Type B pancreatic cell (in vitro differentiated cells): ENCODE measurements around the gene PTPA. TPM values are rescaled to one million over a fixed set of nuclear protein-coding genes. Genes with fewer than 3 reads are reported as not detected.
A peak's percentile ranks its signal among the peaks of the same experiment; 100 is the strongest.

Experiments
- DNase-seq: peaks from one replicate; pipeline ENCODE4 v3.0.0; 2021; ENCODE audit warnings: mixed read lengths; ENCODE audit not compliant: unreplicated experiment; ENCODE audit errors: extremely low spot score
- H3K27ac Mint-ChIP-seq: 2 replicates; pipeline ENCODE4 v1.8.0; 2021; ENCODE audit warnings: mild to moderate bottlenecking, mixed read lengths
- H3K27me3 Mint-ChIP-seq: 2 replicates; pipeline ENCODE4 v1.8.0; 2021; ENCODE audit warnings: mixed read lengths
- H3K36me3 Mint-ChIP-seq: 2 replicates; pipeline ENCODE4 v1.8.0; 2021; ENCODE audit warnings: mixed read lengths
- H3K4me1 Mint-ChIP-seq: one replicate; pipeline ENCODE4 v1.8.0; 2021; ENCODE audit warnings: mixed read lengths; ENCODE audit not compliant: unreplicated experiment
- H3K4me3 Mint-ChIP-seq: 2 replicates; pipeline ENCODE4 v1.8.0; 2021; ENCODE audit warnings: mild to moderate bottlenecking, mixed read lengths
- H3K9me3 Mint-ChIP-seq: 2 replicates; pipeline ENCODE4 v1.8.0; 2021; ENCODE audit warnings: mixed read lengths
- CTCF ChIP-seq: fragments of 200-600 bp; sonication (generic); conservative IDR thresholded peaks from 2 replicates; pipeline ENCODE4 v1.5.0; 2021; ENCODE audit warnings: antibody characterized with exemption, mild to moderate bottlenecking
- total RNA-seq: library from RNA; stranded (reverse); gene quantifications from 2 replicates; pipeline ENCODE4 v1.2.1, GENCODE V29; 2021; ENCODE audit warnings: low replicate concordance

Gene PTPA
- total RNA-seq, 1 donor from 2014 or later: 102 TPM

- H3K4me1 Mint-ChIP-seq: peaks cover 10% of the 10 kb centered on the region
- H3K36me3 Mint-ChIP-seq: no peaks in the 10 kb centered on the region
- TF ChIP-seq CTCF: no peak
- no peaks in the 10 kb centered on the region for H3K27me3 Mint-ChIP-seq
- no peak for DNase-seq
- H3K27ac Mint-ChIP-seq: peak overlapping the region; percentile 85
- no peaks in the 10 kb centered on the region for H3K9me3 Mint-ChIP-seq
- H3K4me3 Mint-ChIP-seq: peak overlapping the region; percentile 91
Measured at GRCh38 chr9:129079829-129080228, 31.4 kb upstream of the PTPA start.

GRCh38 chr9:129080298-129080600, 31.0 kb upstream of the PTPA start:
- Mint-ChIP-seq H3K36me3 (no peaks in the 10 kb centered on the region), H3K4me3 (peak overlapping the region; percentile 91), H3K27me3 (no peaks in the 10 kb centered on the region), H3K9me3 (no peaks in the 10 kb centered on the region), H3K27ac (peak overlapping the region; percentile 85), H3K4me1 (peaks cover 10% of the 10 kb centered on the region)
- no peak for DNase-seq
- TF ChIP-seq CTCF: no peak

- Mint-ChIP-seq H3K36me3 (no peaks in the 10 kb centered on the region), H3K4me1 (peaks cover 10% of the 10 kb centered on the region), H3K9me3 (no peaks in the 10 kb centered on the region), H3K27ac (peak within 1 kb of the TSS; percentile 85), H3K4me3 (peak within 1 kb of the TSS; percentile 91), H3K27me3 (no peaks in the 10 kb centered on the region)
- TF ChIP-seq CTCF: no peak
- DNase-seq: peak; percentile 100
Measured at GRCh38 chr9:129080601-129081387, 30.4 kb upstream of the PTPA start, which contains the start of gene DOLPP1. Gene DOLPP1, plus strand, starts transcription at chr9:129081111. Its CDS starts 21 bp downstream, at chr9:129081132.

GRCh38 chr9:129081388-129081904, 29.8 kb upstream of the PTPA start:
- no peaks in the 10 kb centered on the region for H3K36me3 Mint-ChIP-seq
- DNase-seq: no peak
- H3K4me1 Mint-ChIP-seq: peaks cover 10% of the 10 kb centered on the region
- TF ChIP-seq CTCF: no peak
- peak overlapping the region; percentile 85 for H3K27ac Mint-ChIP-seq
- H3K9me3 Mint-ChIP-seq: no peaks in the 10 kb centered on the region
- peak overlapping the region; percentile 91 for H3K4me3 Mint-ChIP-seq
- H3K27me3 Mint-ChIP-seq: no peaks in the 10 kb centered on the region

- no peak overlapping the region for H3K4me3 Mint-ChIP-seq
- H3K36me3 Mint-ChIP-seq: no peaks in the 10 kb centered on the region
- no peaks in the 10 kb centered on the region for H3K9me3 Mint-ChIP-seq
- H3K27me3 Mint-ChIP-seq: no peaks in the 10 kb centered on the region
- DNase-seq: no peak
- H3K4me1 Mint-ChIP-seq: peaks cover 5% of the 10 kb centered on the region
- no peak overlapping the region for H3K27ac Mint-ChIP-seq
- TF ChIP-seq CTCF: no peak
Measured at GRCh38 chr9:129084087-129084486, 27.1 kb upstream of the PTPA start.
